Measurements from ENCODE around the gene NANOS1. TPM values are rescaled to one million over a fixed set of nuclear protein-coding genes. Genes with fewer than 3 reads are reported as not detected.
"Not testable (repeated sequence)": the region's sequence is repeated elsewhere in the genome, so short reads cannot be mapped to it uniquely, and the experiment has no call there.

The NANOS1 gene
- total and polyA plus RNA-seq, 2 donors (not counting 1 experiment from before 2014, with no cell fraction given): 1.1 to 1.2 TPM

GRCh38 chr10:119025336-119025735 lies 4.2 kb upstream of the NANOS1 start:
- no peaks in the 10 kb centered on the region for H3K79me2 ChIP-seq (ENCODE audit: control insufficient read depth, insufficient read depth, low read length)
- H3K4me2 ChIP-seq (ENCODE audit: extremely low read depth, insufficient read depth, low read length): no peak overlapping the region
- H4K20me1 ChIP-seq (ENCODE audit: control insufficient read depth, extremely low read depth, insufficient read depth, low read length): no peaks in the 10 kb centered on the region
- no peak overlapping the region for H3K27ac ChIP-seq (ENCODE audit: insufficient read depth, low read length)
- no peak overlapping the region for H3K9ac ChIP-seq (ENCODE audit: insufficient read depth, low read length)
- no peaks in the 10 kb centered on the region for H3K36me3 ChIP-seq (ENCODE audit: control insufficient read depth, insufficient read depth, low read length)
- H3K9me3 ChIP-seq (ENCODE audit: control insufficient read depth, insufficient read depth, low read depth, low read length): no peaks in the 10 kb centered on the region
- peaks cover 15% of the 10 kb centered on the region for H3K4me1 ChIP-seq (ENCODE audit: control insufficient read depth, extremely low read depth, insufficient read depth, low read length)
- H3K4me3 ChIP-seq (replicated peaks in 1 of 4; ENCODE audit: control extremely low read depth in 1 of 4, insufficient read depth in 1 of 4, low read depth in 3 of 4, low read length in 4 of 4): no peak overlapping the region
- DNase-seq (ENCODE audit: low read depth in 2 of 2): peak; percentile 54 to 82
- no peak overlapping the region for H2AFZ ChIP-seq (ENCODE audit: low read length)
- no peaks in the 10 kb centered on the region for H3K27me3 ChIP-seq (ENCODE audit: control insufficient read depth, insufficient read depth, low read length)
- no peak for TF ChIP-seq EZH2 (IDR thresholded peaks at IDR 0.05; ENCODE audit: low read length, missing control alignments)
- TF ChIP-seq CTCF (conservative IDR thresholded peaks at IDR 0.05 in 1 of 2, IDR thresholded peaks at IDR 0.05 in 1 of 2; ENCODE audit: low read depth in 1 of 2, low read length in 2 of 2): no peak

- H3K9ac ChIP-seq (ENCODE audit: insufficient read depth, low read length): no peak overlapping the region
- no peaks in the 10 kb centered on the region for H3K27me3 ChIP-seq (ENCODE audit: control insufficient read depth, insufficient read depth, low read length)
- peaks cover 15% of the 10 kb centered on the region for H3K4me1 ChIP-seq (ENCODE audit: control insufficient read depth, extremely low read depth, insufficient read depth, low read length)
- no peaks in the 10 kb centered on the region for H3K36me3 ChIP-seq (ENCODE audit: control insufficient read depth, insufficient read depth, low read length)
- no peaks in the 10 kb centered on the region for H4K20me1 ChIP-seq (ENCODE audit: control insufficient read depth, extremely low read depth, insufficient read depth, low read length)
- TF ChIP-seq EZH2 (IDR thresholded peaks at IDR 0.05; ENCODE audit: low read length, missing control alignments) (no peak), CTCF (conservative IDR thresholded peaks at IDR 0.05 in 1 of 2, IDR thresholded peaks at IDR 0.05 in 1 of 2; ENCODE audit: low read depth in 1 of 2, low read length in 2 of 2) (no peak)
- no peak overlapping the region for H3K4me2 ChIP-seq (ENCODE audit: extremely low read depth, insufficient read depth, low read length)
- H3K79me2 ChIP-seq (ENCODE audit: control insufficient read depth, insufficient read depth, low read length): no peaks in the 10 kb centered on the region
- H3K9me3 ChIP-seq (ENCODE audit: control insufficient read depth, insufficient read depth, low read depth, low read length): no peaks in the 10 kb centered on the region
- H3K27ac ChIP-seq (ENCODE audit: insufficient read depth, low read length): no peak overlapping the region
- no peak overlapping the region for H3K4me3 ChIP-seq (replicated peaks in 1 of 4; ENCODE audit: control extremely low read depth in 1 of 4, insufficient read depth in 1 of 4, low read depth in 3 of 4, low read length in 4 of 4)
- DNase-seq (ENCODE audit: low read depth in 2 of 2): no peak
- H2AFZ ChIP-seq (ENCODE audit: low read length): no peak overlapping the region
Observed at GRCh38 chr10:119025776-119026175, 3.7 kb upstream of the NANOS1 start.

GRCh38 chr10:119026301-119027110 lies 3.0 kb upstream of the NANOS1 start:
- Histone ChIP-seq H3K4me3 (replicated peaks in 1 of 4; ENCODE audit: control extremely low read depth in 1 of 4, insufficient read depth in 1 of 4, low read depth in 3 of 4, low read length in 4 of 4) (no peak overlapping the region), H3K79me2 (ENCODE audit: control insufficient read depth, insufficient read depth, low read length) (no peaks in the 10 kb centered on the region), H2AFZ (ENCODE audit: low read length) (no peak overlapping the region), H3K27me3 (ENCODE audit: control insufficient read depth, insufficient read depth, low read length) (no peaks in the 10 kb centered on the region), H3K9me3 (ENCODE audit: control insufficient read depth, insufficient read depth, low read depth, low read length) (no peaks in the 10 kb centered on the region), H3K27ac (ENCODE audit: insufficient read depth, low read length) (no peak overlapping the region), H3K36me3 (ENCODE audit: control insufficient read depth, insufficient read depth, low read length) (no peaks in the 10 kb centered on the region), H4K20me1 (ENCODE audit: control insufficient read depth, extremely low read depth, insufficient read depth, low read length) (no peaks in the 10 kb centered on the region), H3K9ac (ENCODE audit: insufficient read depth, low read length) (no peak overlapping the region), H3K4me1 (ENCODE audit: control insufficient read depth, extremely low read depth, insufficient read depth, low read length) (peaks cover 16% of the 10 kb centered on the region), H3K4me2 (ENCODE audit: extremely low read depth, insufficient read depth, low read length) (no peak overlapping the region)
- DNase-seq (ENCODE audit: low read depth in 2 of 2): peak; percentile 19 to 41
- TF ChIP-seq CTCF (conservative IDR thresholded peaks at IDR 0.05 in 1 of 2, IDR thresholded peaks at IDR 0.05 in 1 of 2; ENCODE audit: low read depth in 1 of 2, low read length in 2 of 2) (no peak), EZH2 (IDR thresholded peaks at IDR 0.05; ENCODE audit: low read length, missing control alignments) (no peak)

- not testable (repeated sequence) for H3K27me3 ChIP-seq (ENCODE audit: control insufficient read depth, insufficient read depth, low read length); H3K36me3 ChIP-seq (ENCODE audit: control insufficient read depth, insufficient read depth, low read length); H3K9ac ChIP-seq (ENCODE audit: insufficient read depth, low read length); DNase-seq (ENCODE audit: low read depth in 2 of 2); H3K27ac ChIP-seq (ENCODE audit: insufficient read depth, low read length); H3K9me3 ChIP-seq (ENCODE audit: control insufficient read depth, insufficient read depth, low read depth, low read length); H4K20me1 ChIP-seq (ENCODE audit: control insufficient read depth, extremely low read depth, insufficient read depth, low read length); H3K79me2 ChIP-seq (ENCODE audit: control insufficient read depth, insufficient read depth, low read length); H2AFZ ChIP-seq (ENCODE audit: low read length); H3K4me2 ChIP-seq (ENCODE audit: extremely low read depth, insufficient read depth, low read length)
- Histone ChIP-seq H3K4me3 (replicated peaks in 1 of 4; ENCODE audit: control extremely low read depth in 1 of 4, insufficient read depth in 1 of 4, low read depth in 3 of 4, low read length in 4 of 4) (peak overlapping the region in 1 of 4 experiments; percentile 46), H3K4me1 (ENCODE audit: control insufficient read depth, extremely low read depth, insufficient read depth, low read length) (peaks cover 12% of the 10 kb centered on the region)
Observed at GRCh38 chr10:119028445-119028899, 1.0 kb upstream of the NANOS1 start.
